Measurements from ENCODE around the gene FOCAD.
"Not testable (repeated sequence)": the region's sequence is repeated elsewhere in the genome, so short reads cannot be mapped to it uniquely, and the experiment has no call there.

Gene FOCAD, protein sequence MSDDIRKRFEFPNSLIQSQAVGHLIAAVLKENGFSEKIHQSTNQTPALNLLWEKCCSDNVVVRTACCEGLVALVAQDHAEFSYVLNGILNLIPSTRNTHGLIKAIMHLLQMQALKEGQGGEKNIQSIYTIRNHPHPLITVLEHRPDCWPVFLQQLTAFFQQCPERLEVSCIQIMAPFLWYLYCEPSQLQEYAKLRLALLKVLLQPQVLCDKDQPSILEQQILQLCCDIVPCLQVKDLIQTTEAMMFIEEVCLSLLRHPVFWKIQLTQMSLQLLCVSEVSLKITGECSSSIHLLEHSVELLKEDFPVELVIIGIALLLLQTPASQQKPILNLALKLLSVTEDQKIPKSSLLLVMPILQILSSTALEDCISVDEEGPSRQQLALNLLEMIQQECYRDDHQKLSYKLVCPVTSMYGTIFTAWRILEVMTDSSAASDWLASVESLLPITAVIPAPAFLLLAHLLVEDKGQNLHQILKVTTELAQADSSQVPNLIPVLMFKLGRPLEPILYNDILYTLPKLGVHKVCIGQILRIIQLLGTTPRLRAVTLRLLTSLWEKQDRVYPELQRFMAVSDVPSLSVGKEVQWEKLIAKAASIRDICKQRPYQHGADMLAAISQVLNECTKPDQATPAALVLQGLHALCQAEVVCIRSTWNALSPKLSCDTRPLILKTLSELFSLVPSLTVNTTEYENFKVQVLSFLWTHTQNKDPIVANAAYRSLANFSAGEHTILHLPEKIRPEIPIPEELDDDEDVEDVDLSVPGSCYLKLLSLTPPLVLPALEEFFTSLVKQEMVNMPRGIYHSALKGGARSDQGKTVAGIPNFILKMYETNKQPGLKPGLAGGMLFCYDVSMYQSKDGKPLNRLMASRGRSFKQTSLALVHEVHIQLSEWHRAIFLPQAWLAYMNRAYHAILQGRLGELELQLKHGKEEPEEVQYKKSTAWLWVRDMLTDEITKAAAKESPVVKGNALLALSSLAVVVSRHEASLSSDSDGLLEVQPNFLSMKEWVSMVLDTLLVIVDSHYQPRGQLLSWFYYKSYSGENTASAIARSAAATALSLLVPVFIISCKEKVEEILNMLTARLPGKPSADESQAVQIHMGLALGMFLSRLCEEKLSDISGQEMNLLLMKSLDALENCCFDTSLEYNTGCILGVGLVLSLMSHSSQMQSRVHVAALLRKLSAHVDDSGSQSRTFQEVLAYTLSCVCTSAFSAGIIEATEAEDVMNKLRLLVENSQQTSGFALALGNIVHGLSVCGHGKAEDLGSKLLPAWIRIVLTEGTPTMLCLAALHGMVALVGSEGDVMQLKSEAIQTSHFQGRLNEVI (N-terminal part only)

DNA sequence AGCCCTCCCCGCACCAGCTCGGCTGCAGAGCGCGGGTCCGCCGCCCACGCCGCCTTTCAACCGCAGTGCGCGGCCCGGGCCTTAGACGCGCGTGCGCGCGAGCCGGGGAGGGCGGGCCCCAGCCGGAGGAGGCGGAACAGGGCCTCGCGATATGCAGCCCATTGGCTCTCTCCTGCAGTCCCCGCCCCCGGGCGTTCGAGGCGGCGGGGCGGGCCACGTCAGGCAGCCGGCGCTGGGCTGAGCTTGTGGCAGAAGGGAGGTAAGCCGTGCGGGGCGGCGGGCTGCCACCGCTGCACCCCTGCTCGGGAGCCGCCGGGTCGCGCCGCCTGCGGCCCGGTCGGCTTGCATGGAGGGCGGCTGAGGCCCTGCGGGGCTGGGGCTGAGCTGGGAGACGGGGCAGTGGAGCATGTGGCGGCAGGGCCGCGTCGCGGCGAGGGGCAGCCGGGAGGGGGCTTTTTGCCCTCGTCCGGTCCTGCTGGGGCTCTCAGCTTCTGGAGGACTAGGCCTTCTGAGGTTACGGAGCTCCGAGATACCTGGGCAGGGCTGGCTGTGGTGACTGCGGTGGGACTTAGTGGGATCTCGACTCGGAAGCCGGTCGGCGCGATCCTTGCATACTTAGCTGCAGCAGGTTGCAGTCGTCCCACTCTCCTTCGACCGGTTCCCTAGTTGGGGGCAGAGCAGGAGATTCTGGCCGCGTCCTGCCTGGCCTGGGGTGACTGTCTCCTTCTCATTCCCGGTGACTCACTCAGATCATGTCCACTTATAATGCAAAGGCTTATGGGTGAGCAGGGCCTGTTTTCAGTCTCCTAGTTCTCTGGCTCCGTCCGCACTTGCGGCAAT lies at the start of gene FOCAD:
Gene FOCAD, plus strand, starts transcription at position 225 of the 840 bp plus-strand sequence. CDS start 31,095 bp downstream, outside the sequence.
- DNase-seq, result peak; percentile 97 to 98

DNA sequence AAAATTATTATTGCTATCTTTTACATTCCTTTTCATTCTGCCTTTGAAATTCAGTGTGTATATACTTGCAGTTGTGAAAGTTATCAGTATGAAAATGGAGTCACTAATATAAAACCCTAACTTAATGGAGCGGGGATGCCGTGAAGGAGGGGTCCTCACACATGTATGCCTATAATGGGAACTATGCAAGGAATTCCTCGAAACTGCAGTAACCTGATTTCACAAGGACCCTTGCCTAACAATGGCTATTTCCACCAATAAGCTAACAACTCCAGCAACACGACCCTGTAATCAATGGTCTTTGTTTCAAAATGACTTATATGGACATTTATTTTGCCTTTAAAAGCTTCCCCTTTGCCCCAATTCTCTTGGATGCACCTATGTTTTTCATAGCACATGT lies 49.2 kb upstream of the FOCAD start:
- no peak for DNase-seq

- DNase-seq, result no peak
Observed at GRCh38 chr9:20636888-20637440, 47.1 kb upstream of the FOCAD start.

DNA sequence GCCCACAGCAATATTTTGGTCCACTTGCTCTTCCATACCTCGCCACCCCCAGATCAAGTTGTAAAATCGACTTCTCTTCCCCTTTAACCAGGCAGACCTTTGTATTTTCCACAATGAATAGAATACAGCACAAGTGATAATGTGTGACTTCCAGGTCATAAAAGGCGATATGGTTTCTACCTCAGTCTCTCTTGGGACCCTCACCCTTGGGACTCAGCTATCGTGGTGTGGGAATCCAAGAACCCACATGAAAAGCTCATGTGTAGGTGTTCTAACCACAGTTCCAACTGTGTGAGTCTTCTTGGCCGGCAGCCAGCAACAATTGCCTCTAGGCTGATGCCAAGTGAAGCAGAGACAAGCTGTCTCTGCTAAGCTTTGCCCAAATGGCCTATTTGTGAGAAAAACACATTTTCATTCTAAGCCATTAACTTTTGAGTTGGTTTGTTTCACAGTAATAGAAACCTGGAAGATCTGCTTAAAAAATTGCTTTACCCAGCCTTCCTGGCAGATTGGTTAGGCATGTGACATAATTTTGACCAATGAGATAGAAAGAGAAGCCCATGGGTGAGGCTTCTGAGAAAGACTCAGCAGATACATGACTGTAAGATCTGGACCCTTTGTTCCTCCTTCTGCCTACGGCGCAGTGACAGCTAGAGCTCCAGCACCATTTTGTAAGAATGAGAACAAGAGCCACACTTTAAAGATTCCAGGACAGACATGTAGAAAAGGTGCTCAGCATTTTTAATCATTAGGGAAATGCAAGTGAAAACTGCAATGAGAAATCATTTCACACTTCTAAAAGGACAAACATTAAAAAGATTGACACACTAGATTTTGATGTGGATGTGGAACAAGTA lies 43.5 kb upstream of the FOCAD start:
- DNase-seq, result peak; percentile 68 to 80

- DNase-seq, result no peak
Observed at GRCh38 chr9:20642045-20642444, 42.0 kb upstream of the FOCAD start.

DNA sequence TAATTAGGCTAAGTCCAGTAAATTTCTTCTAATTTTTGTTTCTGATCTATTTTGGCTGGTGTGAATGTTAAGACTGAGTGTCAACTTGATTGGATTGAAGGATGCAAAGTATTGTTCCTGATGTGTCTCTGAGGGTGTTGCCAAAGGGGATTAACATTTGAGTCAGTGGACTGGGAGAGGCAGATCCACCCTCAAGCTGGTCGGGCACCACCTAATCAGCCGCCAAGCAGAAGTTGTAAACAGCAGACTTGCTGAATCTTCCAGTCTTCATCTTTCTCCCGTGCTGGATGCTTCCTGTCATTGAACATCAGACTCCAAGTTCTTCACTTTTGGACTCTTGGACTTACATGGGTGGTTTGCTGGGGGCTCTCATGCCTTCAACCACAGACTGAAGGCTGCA lies 40.4 kb upstream of the FOCAD start:
- DNase-seq, result no peak

DNA sequence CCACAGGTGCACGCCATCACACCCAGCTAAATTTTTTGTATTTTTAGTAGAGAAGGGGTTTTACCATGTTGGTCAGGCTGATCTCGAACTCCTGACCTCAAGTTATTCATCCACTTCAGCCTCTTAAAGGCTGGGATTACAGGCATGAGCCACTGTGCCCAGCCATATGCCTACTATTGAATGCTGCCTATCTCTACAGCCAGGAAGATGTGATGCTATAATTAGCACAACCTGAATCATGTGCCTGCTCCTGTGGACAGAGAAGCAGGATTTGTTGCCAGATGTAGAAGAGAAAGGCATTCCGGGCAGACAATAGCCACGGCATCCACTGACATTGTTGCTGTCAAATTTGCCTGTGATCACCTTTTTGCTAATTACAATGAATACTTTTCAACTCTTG lies 37.4 kb upstream of the FOCAD start:
- DNase-seq, result no peak

- DNase-seq, result no peak
Observed at GRCh38 chr9:20649381-20649780, 34.7 kb upstream of the FOCAD start.

GRCh38 chr9:20650313-20650712 lies 33.7 kb upstream of the FOCAD start:
- DNase-seq, result no peak

DNA sequence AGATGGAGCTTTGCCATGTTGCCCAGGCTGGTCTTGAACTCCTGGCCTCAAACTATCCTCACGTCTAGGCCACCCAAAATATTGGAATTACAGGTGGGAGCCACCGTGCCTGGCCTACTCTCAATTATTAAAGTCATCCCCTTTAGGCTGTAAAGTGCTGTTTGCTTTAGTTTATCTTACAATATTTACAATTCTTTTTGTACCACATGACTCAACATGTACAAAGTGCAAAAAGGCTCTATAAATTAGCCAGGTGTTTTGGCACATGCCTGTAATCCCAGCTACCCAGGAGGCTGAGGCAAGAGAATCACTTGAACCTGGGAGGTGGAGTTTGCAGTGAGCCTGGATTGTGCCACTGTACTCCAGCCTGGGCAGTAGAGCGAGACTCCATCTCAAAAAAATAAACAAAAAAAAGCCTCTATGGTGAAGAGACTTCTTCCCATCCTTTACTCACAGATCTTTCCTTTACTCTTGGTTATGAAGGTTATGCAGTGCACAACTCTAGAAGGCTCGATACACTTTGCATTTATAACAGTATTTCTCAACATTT lies 33.2 kb upstream of the FOCAD start:
- DNase-seq, result peak in 1 of 2 experiments; percentile 19

DNA sequence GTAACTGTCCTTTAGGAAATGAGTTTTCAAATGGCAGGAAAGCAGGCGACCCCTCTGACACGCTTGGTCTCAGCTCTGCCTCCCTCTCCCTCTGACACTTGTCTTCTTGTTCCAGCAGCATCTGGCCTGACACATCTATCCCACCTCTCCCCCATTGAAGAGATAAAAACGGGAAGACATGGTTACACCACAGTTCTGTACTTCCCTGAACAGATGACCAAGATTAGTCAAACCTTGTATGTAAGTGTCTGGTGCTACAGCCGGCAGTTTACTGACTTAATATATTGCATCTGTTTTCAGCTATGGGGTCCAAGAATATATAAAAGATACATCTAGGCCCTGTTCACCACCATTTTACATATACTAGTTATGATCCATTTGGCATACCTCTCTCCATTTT lies 32.1 kb upstream of the FOCAD start:
- no peak for DNase-seq

DNA sequence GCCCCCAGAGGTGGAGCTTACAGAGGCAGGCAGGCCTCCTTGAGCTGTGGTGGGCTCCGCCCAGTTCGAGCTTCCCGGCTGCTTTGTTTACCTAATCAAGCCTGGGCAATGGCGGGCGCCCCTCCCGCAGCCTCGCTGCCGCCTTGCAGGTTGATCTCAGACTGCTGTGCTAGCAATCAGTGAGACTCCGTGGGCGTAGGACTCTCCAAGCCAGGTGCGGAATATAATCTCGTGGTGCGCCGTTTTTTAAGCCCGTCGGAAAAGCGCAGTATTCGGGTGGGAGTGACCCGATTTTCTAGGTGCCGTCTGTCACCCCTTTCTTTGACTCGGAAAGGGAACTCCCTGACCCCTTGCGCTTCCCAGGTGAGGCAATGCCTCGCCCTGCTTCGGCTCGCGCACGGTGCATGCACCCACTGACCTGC lies 25.8 kb upstream of the FOCAD start:
- not testable (repeated sequence) for DNase-seq

DNA sequence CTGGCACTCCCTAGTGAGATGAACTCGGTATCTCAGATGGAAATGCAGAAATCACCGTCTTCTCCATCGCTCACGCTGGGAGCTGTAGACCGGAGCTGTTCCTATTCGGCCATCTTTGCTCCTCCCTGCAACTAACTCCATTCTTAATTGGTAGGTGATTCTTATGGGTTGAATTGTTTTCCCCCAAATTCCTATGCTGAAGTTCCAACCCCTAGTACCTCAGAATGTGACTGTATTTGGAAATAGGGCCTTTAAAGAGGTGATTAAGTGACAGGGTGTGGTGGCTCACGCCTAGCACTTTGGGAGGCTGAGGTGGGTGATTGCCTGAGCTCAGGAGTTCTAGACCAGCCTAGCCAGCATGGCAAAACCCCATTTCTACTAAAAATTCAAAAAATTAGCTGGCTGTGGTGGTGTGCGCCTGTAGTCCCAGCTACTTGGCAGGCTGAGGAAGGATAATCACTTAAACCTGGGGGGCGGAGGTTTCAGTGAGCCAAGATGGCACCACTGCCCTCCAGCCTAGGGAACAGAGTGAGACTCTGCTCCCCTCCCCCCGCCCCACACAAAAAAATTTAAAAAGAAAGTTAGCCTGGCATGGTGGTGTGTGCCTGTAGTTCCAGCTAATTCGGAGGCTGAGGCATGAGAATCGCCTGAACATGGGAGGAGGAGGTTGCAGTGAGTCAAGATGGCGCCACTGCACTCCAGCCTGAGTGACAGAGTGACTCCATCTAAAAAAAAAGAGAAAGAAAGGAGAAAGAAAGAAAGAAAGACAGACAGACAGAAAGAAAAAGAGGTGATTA lies 25.2 kb upstream of the FOCAD start:
- peak; percentile 15 to 44 for DNase-seq

GRCh38 chr9:20659474-20659967 lies 24.5 kb upstream of the FOCAD start:
- DNase-seq, result no peak

- DNase-seq, result peak in 1 of 2 experiments; percentile 39
Observed at GRCh38 chr9:20662156-20662555, 21.9 kb upstream of the FOCAD start.

DNA sequence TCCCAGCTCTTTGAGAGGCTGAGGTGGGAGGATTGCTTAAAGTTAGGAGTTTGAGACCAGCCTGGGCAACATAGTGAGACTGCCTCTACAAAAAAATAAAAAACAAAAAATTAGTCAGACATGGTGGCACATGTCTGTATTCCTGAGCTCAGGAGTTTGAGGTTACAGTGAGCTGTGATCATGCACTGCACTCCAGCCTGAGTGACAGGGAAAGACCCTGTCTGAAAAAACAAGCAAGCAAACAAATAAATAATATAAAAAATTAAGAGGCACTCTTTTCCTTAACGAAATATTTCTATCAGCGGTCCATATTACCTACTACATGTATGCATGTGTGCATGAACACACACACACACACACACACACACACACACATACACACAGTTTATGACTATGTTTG lies 20.9 kb upstream of the FOCAD start:
- no peak for DNase-seq

- no peak for DNase-seq
Observed at GRCh38 chr9:20664501-20664900, 19.6 kb upstream of the FOCAD start.

GRCh38 chr9:20670395-20670794 lies 13.7 kb upstream of the FOCAD start:
- no peak for DNase-seq

GRCh38 chr9:20671635-20672034 lies 12.4 kb upstream of the FOCAD start:
- DNase-seq, result no peak

All from NCI-H2081 (cell line).